Left renal pelvis (tissue), 4 donors: ENCODE measurements around the gene ATP11A. TPM values are rescaled to one million over a fixed set of nuclear protein-coding genes. Genes with fewer than 3 reads are reported as not detected.

Source experiments
- DNase-seq, 4 donors: peaks; one replicate each; pipeline ENCODE4 v3.0.0-alpha.2; 2013; ENCODE audit warnings: low read depth in 4 of 4, low spot score in 3 of 4
- polyA plus RNA-seq, 4 donors: library from polyadenylated mRNA; unstranded; fragments of 120-200 nt; gene quantifications; one replicate each; pipeline ENCODE4 v1.2.1, GENCODE V29; 2013; ENCODE audit not compliant: insufficient read length in 4 of 4

ATP11A gene
- polyA plus RNA-seq, 4 donors, result 26.6 to 49.9 (median 46.8) TPM

DNA sequence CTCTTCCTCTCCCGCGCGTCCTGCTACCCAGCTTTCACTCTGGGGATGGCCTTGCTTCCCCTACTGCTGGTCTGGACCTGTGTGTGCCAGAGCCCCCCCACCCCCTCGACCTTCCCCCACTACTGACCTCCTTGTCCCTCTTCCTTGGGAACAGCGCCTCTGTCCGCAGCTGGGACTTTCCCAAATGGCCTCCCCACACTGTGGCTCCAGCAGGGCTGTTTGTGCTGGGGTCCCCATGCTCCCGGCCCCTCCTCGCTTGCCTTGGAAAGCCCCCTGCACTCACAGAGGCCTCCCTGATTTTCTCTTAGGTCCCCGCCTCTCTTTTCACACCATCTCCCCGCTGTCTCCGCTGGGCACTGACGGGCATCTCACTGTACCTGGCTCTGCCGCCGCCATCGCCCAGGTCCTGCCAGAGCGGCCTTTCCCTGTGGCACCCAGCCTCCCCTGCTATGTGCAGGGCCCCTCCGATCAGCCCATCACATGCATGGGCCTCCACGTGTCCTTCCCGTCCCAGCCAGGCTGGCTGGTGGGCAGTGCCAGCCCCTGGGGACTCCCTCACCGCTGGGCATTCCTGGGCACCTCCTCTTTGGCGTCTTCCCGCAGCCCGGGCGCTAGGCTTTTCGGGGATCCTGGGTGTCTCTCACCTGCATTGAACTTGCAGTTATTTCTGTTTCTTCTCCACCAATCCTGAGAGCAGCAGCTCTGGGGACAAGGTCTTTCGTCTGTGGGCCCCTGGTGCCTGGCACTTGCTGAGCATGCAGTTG, 118.7 kb downstream of the ATP11A start:
- DNase-seq, result no peak

- no peak for DNase-seq
Measured at GRCh38 chr13:112809332-112810315, 119.8 kb downstream of the ATP11A start.

- no peak for DNase-seq
Measured at GRCh38 chr13:112810608-112811007, 120.8 kb downstream of the ATP11A start.

DNA sequence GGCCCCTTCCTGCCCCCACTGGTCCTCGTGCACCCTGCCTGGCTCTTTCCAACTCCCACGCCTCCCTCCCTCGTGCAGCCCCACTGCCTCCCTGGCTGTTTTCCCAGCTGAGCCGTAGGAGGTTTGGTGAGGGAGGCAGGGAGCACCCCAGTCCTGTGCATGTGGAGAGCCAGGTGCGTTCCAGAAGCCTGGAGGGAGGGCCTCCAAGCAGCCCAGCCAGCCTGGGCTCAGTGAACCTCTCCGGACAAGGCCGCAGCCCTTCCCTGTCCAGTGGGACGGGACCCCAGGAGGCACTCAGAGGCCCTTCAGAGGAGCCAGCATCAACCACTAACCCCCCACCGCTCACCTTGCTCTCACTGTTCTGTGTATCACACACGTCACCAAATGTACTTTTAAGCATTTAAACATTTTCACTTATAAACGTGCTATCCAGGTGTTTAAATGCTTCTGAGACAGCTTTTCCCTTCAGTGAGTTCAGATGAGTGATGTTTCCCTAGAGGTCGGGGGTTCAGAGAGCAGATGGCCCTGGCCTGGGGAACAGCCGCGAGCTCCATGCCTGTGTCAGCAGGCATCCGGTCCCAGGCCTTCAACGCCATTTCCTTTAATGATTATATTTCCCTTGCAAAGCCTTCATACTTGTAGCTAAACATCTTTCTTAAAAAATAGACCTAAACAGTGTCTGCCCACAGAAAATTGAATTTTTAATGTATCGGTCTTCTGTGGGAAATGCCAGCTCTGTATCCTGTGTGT, 122.6 kb downstream of the ATP11A start:
- DNase-seq, result no peak

- DNase-seq, result no peak
Measured at GRCh38 chr13:112813552-112813951, 123.7 kb downstream of the ATP11A start.

- no peak for DNase-seq
Measured at GRCh38 chr13:112814905-112815585, 125.2 kb downstream of the ATP11A start.

DNA sequence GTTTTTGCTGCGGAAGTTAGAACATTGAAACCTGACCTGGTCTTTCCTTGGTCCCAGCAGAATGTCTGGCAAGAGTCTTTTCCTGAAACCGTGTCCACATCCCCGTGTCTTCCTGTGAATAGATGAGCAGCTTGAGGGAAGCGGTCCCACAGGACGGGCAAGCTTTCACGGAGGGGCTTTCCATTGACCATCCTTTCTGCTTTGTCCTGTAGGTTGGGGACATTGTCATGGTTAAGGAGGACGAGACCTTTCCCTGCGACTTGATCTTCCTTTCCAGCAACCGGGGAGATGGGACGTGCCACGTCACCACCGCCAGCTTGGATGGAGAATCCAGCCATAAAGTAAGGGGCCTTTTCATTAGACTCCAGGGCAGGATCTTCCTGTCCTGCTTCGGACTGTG, 126.0 kb downstream of the ATP11A start:
- no peak for DNase-seq

DNA sequence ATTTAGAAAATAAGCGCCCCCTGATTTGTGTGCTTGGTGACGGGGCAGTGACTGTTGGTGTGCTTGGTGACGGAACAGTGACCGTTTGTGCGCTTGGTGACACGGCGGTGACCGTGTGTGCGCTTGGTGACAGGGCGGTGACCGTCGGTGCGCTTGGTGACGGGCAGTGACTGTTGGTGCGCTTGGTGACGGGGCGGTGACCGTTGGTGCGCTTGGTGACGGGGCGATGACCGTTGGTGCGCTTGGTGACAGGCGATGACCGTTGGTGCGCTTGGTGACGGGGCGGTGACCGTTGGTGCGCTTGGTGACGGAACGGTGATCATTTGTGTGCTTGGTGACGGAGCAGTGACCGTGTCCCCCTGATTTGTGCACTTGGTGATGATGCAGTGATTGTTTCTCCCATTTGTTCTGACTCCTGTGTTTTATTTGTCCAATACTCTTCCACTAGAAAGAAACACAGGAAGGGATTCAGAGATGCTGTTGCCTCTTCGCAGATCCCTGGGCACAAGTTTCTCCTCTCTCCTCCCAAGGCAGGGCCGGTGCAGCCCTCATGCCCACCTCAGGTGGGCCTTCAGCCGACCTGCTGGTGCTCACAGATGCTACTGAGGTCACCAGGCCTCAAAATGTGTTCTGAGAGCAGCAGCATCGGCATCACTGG, 128.3 kb downstream of the ATP11A start:
- no peak for DNase-seq

GRCh38 chr13:112818698-112819045, 128.8 kb downstream of the ATP11A start:
- DNase-seq, result no peak

DNA sequence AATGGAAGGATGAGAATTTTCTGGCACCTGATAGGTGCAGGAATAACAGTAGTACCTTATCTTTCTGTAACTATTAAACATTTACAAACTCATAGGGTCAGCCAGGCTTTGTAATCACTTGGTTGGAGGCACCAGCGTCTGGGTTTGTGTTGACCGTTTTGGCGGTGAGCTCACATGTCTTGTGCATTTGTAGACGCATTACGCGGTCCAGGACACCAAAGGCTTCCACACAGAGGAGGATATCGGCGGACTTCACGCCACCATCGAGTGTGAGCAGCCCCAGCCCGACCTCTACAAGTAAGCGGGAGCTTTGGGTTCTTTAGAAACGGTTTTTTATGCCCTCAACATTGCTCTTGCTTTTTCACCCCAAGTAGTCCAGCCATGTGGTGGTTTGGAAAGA, 129.3 kb downstream of the ATP11A start:
- DNase-seq, result no peak

DNA sequence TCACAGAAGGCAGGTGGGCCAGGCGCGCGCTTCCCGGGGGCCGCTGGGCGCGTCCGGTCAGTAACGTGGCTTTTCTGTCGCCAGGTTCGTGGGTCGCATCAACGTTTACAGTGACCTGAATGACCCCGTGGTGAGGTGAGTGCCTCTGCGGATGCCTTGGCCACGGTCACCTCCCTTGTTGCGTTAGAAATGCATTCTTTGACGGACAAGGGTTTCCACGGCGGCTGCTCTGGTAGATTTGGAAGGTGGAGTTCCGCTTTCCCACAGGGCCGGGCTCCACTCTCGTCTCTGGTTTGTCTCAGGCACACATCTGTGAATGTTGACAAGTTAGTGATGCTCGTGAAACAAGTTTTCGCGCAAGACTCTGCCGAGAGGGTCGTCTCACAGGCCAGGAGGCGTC, 130.0 kb downstream of the ATP11A start:
- no peak for DNase-seq

DNA sequence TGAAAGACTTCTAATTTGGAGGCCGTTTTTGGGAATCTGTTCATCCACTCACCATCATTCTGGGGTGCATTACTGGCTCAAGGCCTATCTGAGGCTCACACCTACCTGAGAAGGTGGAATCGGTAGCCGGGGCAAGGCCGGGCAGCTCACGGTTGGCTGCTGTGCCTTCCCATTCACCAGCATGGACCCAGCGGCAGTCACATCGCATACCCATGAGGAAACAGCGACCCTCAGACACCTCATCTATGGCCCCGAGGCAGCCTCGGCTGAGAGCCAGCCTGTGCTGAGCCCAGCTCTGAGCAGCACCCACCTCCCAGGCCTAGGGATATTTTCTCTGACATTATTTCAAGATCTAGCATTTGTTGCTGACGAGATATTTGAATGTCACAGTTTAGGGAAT, 130.5 kb downstream of the ATP11A start:
- no peak for DNase-seq

DNA sequence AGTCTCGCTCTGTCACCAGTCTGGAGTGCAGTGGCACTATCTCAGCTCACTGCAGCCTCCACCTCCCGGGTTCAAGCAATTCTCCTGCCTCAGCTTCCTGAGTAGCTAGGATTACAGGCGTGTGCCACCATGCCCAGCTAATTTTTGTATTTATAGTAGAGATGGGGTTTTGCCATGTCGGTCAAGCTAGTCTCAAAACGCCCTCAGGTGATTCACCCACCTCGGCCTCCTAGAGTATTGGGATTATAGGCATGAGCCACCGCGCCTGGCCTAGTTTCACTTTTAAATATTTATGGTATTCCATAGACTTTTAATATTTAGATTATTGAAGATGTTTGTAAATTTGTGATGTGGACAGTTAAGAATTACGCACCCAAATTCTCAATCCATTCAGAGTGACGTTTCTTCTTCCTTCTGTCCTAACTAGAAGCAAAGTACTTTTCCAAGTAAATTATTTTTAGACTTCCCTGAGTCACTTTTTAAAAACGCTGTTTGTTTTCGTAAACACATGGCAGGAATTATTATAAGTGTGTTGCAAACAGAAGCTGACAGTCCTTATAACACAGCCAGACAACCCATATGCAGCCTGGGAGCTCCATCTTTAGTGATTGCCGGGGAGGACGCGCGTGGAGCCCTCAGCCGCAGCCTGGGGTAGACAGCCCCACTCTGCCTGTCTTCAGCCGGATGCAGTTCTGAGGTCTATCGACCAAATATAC, 131.7 kb downstream of the ATP11A start:
- no peak for DNase-seq

DNA sequence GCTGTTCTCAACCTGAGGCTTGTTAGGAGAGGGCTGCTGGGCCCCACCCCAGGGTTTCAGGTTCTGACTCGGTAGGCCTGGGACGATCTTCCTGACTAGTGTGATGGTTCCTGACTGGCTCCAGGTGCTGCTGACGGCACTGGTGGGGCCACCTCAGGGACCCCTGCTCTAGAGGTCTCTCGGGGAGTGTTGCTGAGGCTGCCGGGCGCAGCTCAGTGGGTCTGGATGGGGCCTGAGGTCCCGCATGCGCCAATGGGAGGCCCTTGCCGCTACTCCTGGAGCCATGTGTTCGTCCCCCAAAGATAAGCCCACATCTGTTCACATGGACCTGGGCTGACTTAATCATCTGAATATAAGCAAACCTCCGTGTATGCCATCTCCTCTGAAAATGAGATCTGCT, 133.0 kb downstream of the ATP11A start:
- DNase-seq, result no peak

DNA sequence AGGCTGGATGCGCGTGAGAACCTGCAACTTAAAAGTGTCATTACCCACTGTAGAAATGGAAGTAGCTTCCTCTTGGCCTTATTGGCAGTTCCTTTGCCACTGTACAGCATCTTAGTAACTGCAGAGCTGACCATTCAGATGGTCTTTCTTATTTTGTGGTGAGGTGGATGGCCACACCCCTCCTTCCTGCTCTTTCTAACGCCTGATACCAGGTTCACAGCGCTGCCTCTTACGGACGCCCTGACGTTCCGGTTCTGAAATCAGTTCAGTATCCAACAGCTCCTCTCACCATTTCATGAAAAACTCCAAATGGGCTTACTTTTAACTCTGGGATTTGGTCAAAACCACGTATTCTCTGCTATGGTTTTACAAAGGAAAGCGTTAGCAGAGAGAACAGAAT, 134.6 kb downstream of the ATP11A start:
- DNase-seq, result no peak

- no peak for DNase-seq
Measured at GRCh38 chr13:112825071-112825470, 135.2 kb downstream of the ATP11A start.

DNA sequence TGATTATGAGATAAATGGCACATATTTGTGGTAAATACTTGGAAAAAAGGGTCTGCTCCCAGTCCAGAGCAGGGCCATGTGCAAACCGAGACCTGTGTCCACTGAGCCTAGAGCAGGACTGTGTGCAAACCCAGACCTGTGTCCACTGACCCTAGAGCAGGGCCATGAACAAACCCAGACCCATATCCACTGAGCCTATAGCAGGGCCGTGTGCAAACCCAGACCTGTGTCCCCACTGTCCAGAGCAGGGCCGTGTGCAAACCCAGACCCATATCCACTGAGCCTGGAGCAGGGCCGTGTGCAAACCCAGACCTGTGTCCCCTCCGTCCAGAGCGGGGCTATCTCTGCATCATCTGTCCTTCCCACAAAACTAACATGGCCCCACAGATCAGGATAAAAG, 136.0 kb downstream of the ATP11A start:
- no peak for DNase-seq

- DNase-seq, result no peak
Measured at GRCh38 chr13:112826565-112826964, 136.7 kb downstream of the ATP11A start.

GRCh38 chr13:112828082-112828699, 138.4 kb downstream of the ATP11A start:
- no peak for DNase-seq
